M059J (cell line): ENCODE results near the gene PLLP. TPM values are rescaled to one million over a fixed set of nuclear protein-coding genes. Genes with fewer than 3 reads are reported as not detected.
A peak's percentile ranks its signal among the peaks of the same experiment; 100 is the strongest.
"Not testable (repeated sequence)": the region's sequence is repeated elsewhere in the genome, so short reads cannot be mapped to it uniquely, and the experiment has no call there.

Source experiments
- DNase-seq: peaks from one replicate; pipeline ENCODE4 v3.0.0-alpha.2; 2012; ENCODE audit warnings: low read depth
- total RNA-seq: library from RNA; depleted of rRNA; stranded (reverse); fragments of >200 nt; shearing (Covaris generic); gene quantifications from 2 replicates; pipeline ENCODE4 v1.2.3, GENCODE V29; 2014

PLLP gene
- total RNA-seq, 1 experiment from 2014 or later, result 0.62 TPM

GRCh38 chr16:57273826-57274225 is 10.6 kb downstream of the PLLP start:
- no peak for DNase-seq

GRCh38 chr16:57273359-57273758 is 11.1 kb downstream of the PLLP start:
- no peak for DNase-seq

- DNase-seq, result no peak
Observed at GRCh38 chr16:57271867-57272495, 12.5 kb downstream of the PLLP start.

GRCh38 chr16:57271063-57271345 is 13.5 kb downstream of the PLLP start:
- no peak for DNase-seq

GRCh38 chr16:57270221-57271062 is 14.0 kb downstream of the PLLP start:
- DNase-seq, result no peak

GRCh38 chr16:57268804-57269800 is 15.4 kb downstream of the PLLP start:
- no peak for DNase-seq

- not testable (repeated sequence) for DNase-seq
Observed at GRCh38 chr16:57267343-57267742, 17.1 kb downstream of the PLLP start.

- DNase-seq, result peak; percentile 33
Observed at GRCh38 chr16:57266531-57267260, 17.8 kb downstream of the PLLP start.

- DNase-seq, result peak; percentile 59
Observed at GRCh38 chr16:57265850-57266530, 18.5 kb downstream of the PLLP start.

GRCh38 chr16:57264950-57265371 is 19.5 kb downstream of the PLLP start:
- DNase-seq, result no peak

- DNase-seq, result no peak
Observed at GRCh38 chr16:57264381-57264780, 20.1 kb downstream of the PLLP start.

- no peak for DNase-seq
Observed at GRCh38 chr16:57263541-57264351, 20.7 kb downstream of the PLLP start.

- no peak for DNase-seq
Observed at GRCh38 chr16:57262841-57263540, 21.5 kb downstream of the PLLP start.

GRCh38 chr16:57261806-57262205 is 22.7 kb downstream of the PLLP start:
- DNase-seq, result no peak

GRCh38 chr16:57260294-57260929 is 24.1 kb downstream of the PLLP start:
- peak; percentile 76 for DNase-seq

GRCh38 chr16:57258910-57259475 is 25.5 kb downstream of the PLLP start:
- no peak for DNase-seq

GRCh38 chr16:57258226-57258909 is 26.1 kb downstream of the PLLP start:
- DNase-seq, result no peak
